Measurements from ENCODE around the gene TRAPPC8.

- TF ChIP-seq CTCF (conservative IDR thresholded peaks at IDR 0.05; ENCODE audit: low read depth in 2 of 2) = no peak
- TF ChIP-seq, protein P1, sequence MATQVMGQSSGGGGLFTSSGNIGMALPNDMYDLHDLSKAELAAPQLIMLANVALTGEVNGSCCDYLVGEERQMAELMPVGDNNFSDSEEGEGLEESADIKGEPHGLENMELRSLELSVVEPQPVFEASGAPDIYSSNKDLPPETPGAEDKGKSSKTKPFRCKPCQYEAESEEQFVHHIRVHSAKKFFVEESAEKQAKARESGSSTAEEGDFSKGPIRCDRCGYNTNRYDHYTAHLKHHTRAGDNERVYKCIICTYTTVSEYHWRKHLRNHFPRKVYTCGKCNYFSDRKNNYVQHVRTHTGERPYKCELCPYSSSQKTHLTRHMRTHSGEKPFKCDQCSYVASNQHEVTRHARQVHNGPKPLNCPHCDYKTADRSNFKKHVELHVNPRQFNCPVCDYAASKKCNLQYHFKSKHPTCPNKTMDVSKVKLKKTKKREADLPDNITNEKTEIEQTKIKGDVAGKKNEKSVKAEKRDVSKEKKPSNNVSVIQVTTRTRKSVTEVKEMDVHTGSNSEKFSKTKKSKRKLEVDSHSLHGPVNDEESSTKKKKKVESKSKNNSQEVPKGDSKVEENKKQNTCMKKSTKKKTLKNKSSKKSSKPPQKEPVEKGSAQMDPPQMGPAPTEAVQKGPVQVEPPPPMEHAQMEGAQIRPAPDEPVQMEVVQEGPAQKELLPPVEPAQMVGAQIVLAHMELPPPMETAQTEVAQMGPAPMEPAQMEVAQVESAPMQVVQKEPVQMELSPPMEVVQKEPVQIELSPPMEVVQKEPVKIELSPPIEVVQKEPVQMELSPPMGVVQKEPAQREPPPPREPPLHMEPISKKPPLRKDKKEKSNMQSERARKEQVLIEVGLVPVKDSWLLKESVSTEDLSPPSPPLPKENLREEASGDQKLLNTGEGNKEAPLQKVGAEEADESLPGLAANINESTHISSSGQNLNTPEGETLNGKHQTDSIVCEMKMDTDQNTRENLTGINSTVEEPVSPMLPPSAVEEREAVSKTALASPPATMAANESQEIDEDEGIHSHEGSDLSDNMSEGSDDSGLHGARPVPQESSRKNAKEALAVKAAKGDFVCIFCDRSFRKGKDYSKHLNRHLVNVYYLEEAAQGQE (IDR thresholded peaks at IDR 0.05; ENCODE audit: unreplicated experiment) = no peak
- no peak for TF ChIP-seq EZH2 (IDR thresholded peaks at IDR 0.05; ENCODE audit: low read depth, unreplicated experiment)
- TF ChIP-seq POLR2AphosphoS5 (IDR thresholded peaks at IDR 0.05; ENCODE audit: low read depth) = no peak
- no peak for TF ChIP-seq ZNF331 (CRISPR knock-in tag; IDR thresholded peaks at IDR 0.05; ENCODE audit: low read depth)
- TF ChIP-seq ZNF462 (CRISPR knock-in tag; IDR thresholded peaks at IDR 0.05) = no peak
- TF ChIP-seq, protein P2, sequence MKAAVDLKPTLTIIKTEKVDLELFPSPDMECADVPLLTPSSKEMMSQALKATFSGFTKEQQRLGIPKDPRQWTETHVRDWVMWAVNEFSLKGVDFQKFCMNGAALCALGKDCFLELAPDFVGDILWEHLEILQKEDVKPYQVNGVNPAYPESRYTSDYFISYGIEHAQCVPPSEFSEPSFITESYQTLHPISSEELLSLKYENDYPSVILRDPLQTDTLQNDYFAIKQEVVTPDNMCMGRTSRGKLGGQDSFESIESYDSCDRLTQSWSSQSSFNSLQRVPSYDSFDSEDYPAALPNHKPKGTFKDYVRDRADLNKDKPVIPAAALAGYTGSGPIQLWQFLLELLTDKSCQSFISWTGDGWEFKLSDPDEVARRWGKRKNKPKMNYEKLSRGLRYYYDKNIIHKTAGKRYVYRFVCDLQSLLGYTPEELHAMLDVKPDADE (IDR thresholded peaks at IDR 0.05) = no peak
- TF ChIP-seq CREB1 (CRISPR knock-in tag; IDR thresholded peaks at IDR 0.05; ENCODE audit: low read depth) = no peak
- no peak for TF ChIP-seq EZH2phosphoT487 (IDR thresholded peaks at IDR 0.05; ENCODE audit: unreplicated experiment)
- no peak for TF ChIP-seq NANOG (IDR thresholded peaks at IDR 0.05; ENCODE audit: borderline replicate concordance)
- no peak for TF ChIP-seq JUNB (IDR thresholded peaks at IDR 0.05; ENCODE audit: unreplicated experiment)
- no peak for TF ChIP-seq ZNF114 (CRISPR knock-in tag; IDR thresholded peaks at IDR 0.05)
- no peak for TF ChIP-seq STAT1 (IDR thresholded peaks at IDR 0.05; ENCODE audit: unreplicated experiment)
Measured at GRCh38 chr18:31918733-31919132, 24.2 kb downstream of the TRAPPC8 start.
